ENCODE measurements around the gene SLC46A2. TPM values are rescaled to one million over a fixed set of nuclear protein-coding genes. Genes with fewer than 3 reads are reported as not detected.

SLC46A2 gene
- total and polyA plus RNA-seq, 2 of the 8 experiments (the other 6 are each of a cell fraction or from before 2014, with no cell fraction given): 0.03 TPM; not detected in 1

DNA sequence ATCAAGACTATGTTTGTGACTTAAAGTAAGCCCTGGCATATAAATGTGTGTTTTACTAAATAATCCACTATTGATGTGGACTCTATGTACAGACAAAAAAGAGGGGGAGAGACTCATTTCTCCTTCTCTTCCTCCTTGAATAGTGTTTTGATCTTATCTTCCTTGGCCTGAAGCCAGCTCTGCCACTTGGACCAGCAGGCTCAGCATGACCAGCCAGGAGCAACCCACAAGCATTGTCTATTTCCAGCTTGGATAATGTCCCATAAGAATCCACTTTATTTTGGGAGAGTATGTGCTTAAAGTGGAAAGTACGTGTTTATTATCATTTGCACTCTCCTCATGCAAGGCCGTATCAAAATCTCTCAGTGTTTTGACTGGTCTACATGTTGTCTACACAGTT is 23.8 kb upstream of the SLC46A2 start:
- Histone ChIP-seq H3K4me2 (ENCODE audit: insufficient read depth in 1 of 2, low read depth in 2 of 2, low read length in 2 of 2) (no peak overlapping the region), H2BK12ac (ENCODE audit: low read depth, low read length) (no peak overlapping the region), H2BK15ac (ENCODE audit: low read length) (no peak overlapping the region), H2AFZ (ENCODE audit: low read length) (no peak overlapping the region), H4K5ac (ENCODE audit: insufficient read length, low read depth, low read length) (no peak overlapping the region), H2BK5ac (ENCODE audit: low read depth, low read length) (no peak overlapping the region), H3K79me1 (ENCODE audit: low read depth, low read length) (no peaks in the 10 kb centered on the region), H3K4me3 (ENCODE audit: extremely low read depth in 1 of 4, insufficient read depth in 2 of 4, low read depth in 3 of 4, low read length in 4 of 4) (no peak overlapping the region), H4K91ac (replicated peaks; ENCODE audit: insufficient read length, low read length) (no peak overlapping the region), H3K27me3 (replicated peaks in 1 of 4; ENCODE audit: control insufficient read depth in 3 of 4, extremely low read depth in 1 of 4, insufficient read depth in 3 of 4, low read length in 3 of 4) (peaks cover 0 to 3% (median 0%) of the 10 kb centered on the region in 4 experiments; a peak in 3 of 7 replicates), H3K79me2 (ENCODE audit: control insufficient read depth in 1 of 2, insufficient read depth in 2 of 2, low read length in 2 of 2) (no peaks in the 10 kb centered on the region), H3K36me3 (ENCODE audit: control insufficient read depth in 2 of 4, insufficient read depth in 4 of 4, low read length in 3 of 4) (no peaks in the 10 kb centered on the region), H3K9me3 (ENCODE audit: insufficient read depth in 2 of 2, low read depth in 1 of 2, low read length in 1 of 2) (peaks cover 5 to 9% of the 10 kb centered on the region in 2 experiments), H3K56ac (replicated peaks; ENCODE audit: insufficient read length, low read depth, low read length) (no peak overlapping the region), H2BK20ac (ENCODE audit: low read length) (no peak overlapping the region), H3K18ac (ENCODE audit: extremely low read depth, low read length) (no peak overlapping the region), H2AK5ac (ENCODE audit: low read depth, low read length) (no peak overlapping the region), H3K23me2 (ENCODE audit: low read depth, low read length) (no peaks in the 10 kb centered on the region), H4K20me1 (replicated peaks in 1 of 2; ENCODE audit: control insufficient read depth in 1 of 2, insufficient read depth in 2 of 2, low read length in 2 of 2) (no peaks in the 10 kb centered on the region), H4K8ac (ENCODE audit: extremely low read depth, insufficient read depth, low read length) (no peak overlapping the region), H3K14ac (ENCODE audit: insufficient read length) (no peak overlapping the region), H3K4me1 (replicated peaks in 1 of 4; ENCODE audit: control insufficient read depth in 3 of 4, insufficient read depth in 4 of 4, low read length in 3 of 4) (no peaks in the 10 kb centered on the region), H2BK120ac (replicated peaks; ENCODE audit: low read depth, low read length) (no peak overlapping the region), H3K9ac (replicated peaks in 1 of 4; ENCODE audit: extremely low read depth in 1 of 4, low read depth in 3 of 4, low read length in 3 of 4) (no peak overlapping the region), H3K4ac (replicated peaks; ENCODE audit: insufficient read length, low read depth, low read length) (no peak overlapping the region), H3K27ac (ENCODE audit: low read depth, low read length) (no peak overlapping the region), H3K23ac (ENCODE audit: insufficient read length) (no peak overlapping the region)
- WGBS, 2 experiments (ENCODE audit: extremely low coverage in 1 of 2, insufficient coverage in 1 of 2, insufficient read length in 1 of 2, insufficient replicate concordance in 2 of 2, low coverage in 1 of 2, low lambda C conversion rate in 2 of 2, missing lambda C conversion rate in 1 of 2): 83% methylated on average over 2 of the region's 2 CpGs; no CpG with 5 or more reads in 1 of the 2 experiments
- ChIA-PET CTCF (ENCODE audit: partially characterized antibody) (interaction anchor here (1.2 to 4.9 kb wide), 3 partner anchors 11 to 198 kb away, joined by 3 to 28 read pairs (median 4); no protein-coding TSS in a partner anchor), POLR2A (ENCODE audit: partially characterized antibody) (interaction anchor here (0.7 kb wide), 1 partner anchor 53 kb away, joined by 3 read pairs; no protein-coding TSS in a partner anchor)
- FAIRE-seq: no peak
- DNase-seq (ENCODE audit: low read depth in 1 of 2, low spot score in 2 of 2): no peak
- TF ChIP-seq GABPA (IDR thresholded peaks at IDR 0.05; ENCODE audit: borderline replicate concordance, insufficient read depth, low read length) (no peak), EGR1 (IDR thresholded peaks at IDR 0.05; ENCODE audit: borderline replicate concordance, low read depth, low read length) (no peak), SIX5 (IDR thresholded peaks at IDR 0.05; ENCODE audit: low read depth, low read length) (no peak), SP2 (IDR thresholded peaks at IDR 0.05; ENCODE audit: low read length) (no peak), USF2 (IDR thresholded peaks at IDR 0.05; ENCODE audit: low read length) (no peak), JUN (IDR thresholded peaks at IDR 0.05; ENCODE audit: low read depth, low read length) (no peak), CHD1 (IDR thresholded peaks at IDR 0.05; ENCODE audit: low read depth, low read length) (no peak), MAX (IDR thresholded peaks at IDR 0.05) (no peak)
